Type B pancreatic cell (in vitro differentiated cells): ENCODE measurements around the gene G0S2. TPM values are rescaled to one million over a fixed set of nuclear protein-coding genes. Genes with fewer than 3 reads are reported as not detected.

Experiments
- DNase-seq: peaks from one replicate; pipeline ENCODE4 v3.0.0; 2021; ENCODE audit warnings: mixed read lengths; ENCODE audit not compliant: unreplicated experiment; ENCODE audit errors: extremely low spot score
- H3K27ac Mint-ChIP-seq: 2 replicates; pipeline ENCODE4 v1.8.0; 2021; ENCODE audit warnings: mild to moderate bottlenecking, mixed read lengths
- H3K27me3 Mint-ChIP-seq: 2 replicates; pipeline ENCODE4 v1.8.0; 2021; ENCODE audit warnings: mixed read lengths
- H3K36me3 Mint-ChIP-seq: 2 replicates; pipeline ENCODE4 v1.8.0; 2021; ENCODE audit warnings: mixed read lengths
- H3K4me1 Mint-ChIP-seq: one replicate; pipeline ENCODE4 v1.8.0; 2021; ENCODE audit warnings: mixed read lengths; ENCODE audit not compliant: unreplicated experiment
- H3K4me3 Mint-ChIP-seq: 2 replicates; pipeline ENCODE4 v1.8.0; 2021; ENCODE audit warnings: mild to moderate bottlenecking, mixed read lengths
- H3K9me3 Mint-ChIP-seq: 2 replicates; pipeline ENCODE4 v1.8.0; 2021; ENCODE audit warnings: mixed read lengths
- total RNA-seq: library from RNA; stranded (reverse); gene quantifications from 2 replicates; pipeline ENCODE4 v1.2.1, GENCODE V29; 2021; ENCODE audit warnings: low replicate concordance
- TF ChIP-seq, protein P1 (sequence below): fragments of 200-600 bp; sonication (generic); conservative IDR thresholded peaks from 2 replicates; pipeline ENCODE4 v1.5.0; 2021; ENCODE audit warnings: antibody characterized with exemption, mild to moderate bottlenecking

Gene G0S2
- total RNA-seq, 1 donor from 2014 or later = 6.4 TPM

DNA sequence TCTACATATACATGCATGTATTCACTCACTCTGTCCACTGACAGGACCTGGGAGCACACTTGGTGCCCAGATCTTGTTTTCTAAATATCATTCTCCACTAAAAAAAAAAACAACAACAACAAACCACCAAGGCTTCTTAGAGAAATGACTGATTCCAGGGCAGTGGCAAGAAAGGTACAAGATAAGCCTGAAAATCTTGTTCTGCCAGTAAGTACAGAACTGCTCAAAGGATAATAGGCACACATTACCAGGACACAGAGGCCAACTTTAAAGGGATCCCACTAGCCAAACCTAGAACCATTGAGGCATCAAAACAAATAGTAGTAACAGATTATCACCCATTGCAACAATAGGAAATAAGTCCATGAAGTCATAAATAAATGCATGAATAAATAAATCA, 40.1 kb downstream of the G0S2 start:
- Mint-ChIP-seq H3K9me3 (no peaks in the 10 kb centered on the region), H3K4me1 (peaks cover 9% of the 10 kb centered on the region), H3K27me3 (no peaks in the 10 kb centered on the region), H3K27ac (peak overlapping the region; percentile 52), H3K4me3 (peak overlapping the region; percentile 57), H3K36me3 (no peaks in the 10 kb centered on the region)
- TF ChIP-seq, protein P1, sequence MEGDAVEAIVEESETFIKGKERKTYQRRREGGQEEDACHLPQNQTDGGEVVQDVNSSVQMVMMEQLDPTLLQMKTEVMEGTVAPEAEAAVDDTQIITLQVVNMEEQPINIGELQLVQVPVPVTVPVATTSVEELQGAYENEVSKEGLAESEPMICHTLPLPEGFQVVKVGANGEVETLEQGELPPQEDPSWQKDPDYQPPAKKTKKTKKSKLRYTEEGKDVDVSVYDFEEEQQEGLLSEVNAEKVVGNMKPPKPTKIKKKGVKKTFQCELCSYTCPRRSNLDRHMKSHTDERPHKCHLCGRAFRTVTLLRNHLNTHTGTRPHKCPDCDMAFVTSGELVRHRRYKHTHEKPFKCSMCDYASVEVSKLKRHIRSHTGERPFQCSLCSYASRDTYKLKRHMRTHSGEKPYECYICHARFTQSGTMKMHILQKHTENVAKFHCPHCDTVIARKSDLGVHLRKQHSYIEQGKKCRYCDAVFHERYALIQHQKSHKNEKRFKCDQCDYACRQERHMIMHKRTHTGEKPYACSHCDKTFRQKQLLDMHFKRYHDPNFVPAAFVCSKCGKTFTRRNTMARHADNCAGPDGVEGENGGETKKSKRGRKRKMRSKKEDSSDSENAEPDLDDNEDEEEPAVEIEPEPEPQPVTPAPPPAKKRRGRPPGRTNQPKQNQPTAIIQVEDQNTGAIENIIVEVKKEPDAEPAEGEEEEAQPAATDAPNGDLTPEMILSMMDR = no peak
- no peak for DNase-seq

GRCh38 chr1:209717818-209718217, 42.6 kb downstream of the G0S2 start:
- no peaks in the 10 kb centered on the region for H3K27me3 Mint-ChIP-seq

GRCh38 chr1:209720326-209720725, 45.1 kb downstream of the G0S2 start:
- Mint-ChIP-seq H3K27me3 (no peaks in the 10 kb centered on the region), H3K4me3 (no peak overlapping the region), H3K4me1 (peaks cover 18% of the 10 kb centered on the region), H3K9me3 (no peaks in the 10 kb centered on the region), H3K36me3 (no peaks in the 10 kb centered on the region), H3K27ac (no peak overlapping the region)
- TF ChIP-seq, protein P1 = no peak
- DNase-seq = no peak

More at GRCh38 chr1:209717818-209718217, 42.6 kb downstream of the G0S2 start:
- Mint-ChIP-seq H3K36me3 (no peaks in the 10 kb centered on the region), H3K4me1 (peaks cover 20% of the 10 kb centered on the region), H3K27ac (no peak overlapping the region), H3K9me3 (no peaks in the 10 kb centered on the region), H3K4me3 (no peak overlapping the region)
- DNase-seq = no peak
- TF ChIP-seq, protein P1 = no peak

DNA sequence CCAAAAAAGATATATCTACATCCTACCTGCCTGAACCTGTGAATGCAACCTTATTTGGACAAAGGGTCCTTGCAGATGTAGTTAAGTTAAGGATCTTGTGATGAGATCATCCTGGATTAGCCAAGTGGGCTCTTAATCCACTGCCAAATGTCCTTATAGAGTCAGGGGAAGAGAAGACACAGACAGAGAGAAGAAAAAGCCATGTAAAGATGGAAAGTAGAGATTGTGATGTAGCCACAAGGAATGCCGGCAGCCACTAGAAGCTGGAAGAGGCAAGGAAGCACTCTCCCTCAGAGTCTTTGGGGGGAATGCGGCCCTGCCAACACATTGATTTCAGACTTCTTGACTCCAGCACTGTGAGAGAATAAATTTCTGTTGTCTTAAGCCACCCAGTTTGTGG, 45.6 kb downstream of the G0S2 start:
- DNase-seq = no peak
- no peak overlapping the region for H3K27ac Mint-ChIP-seq
- H3K9me3 Mint-ChIP-seq = no peaks in the 10 kb centered on the region
- no peaks in the 10 kb centered on the region for H3K36me3 Mint-ChIP-seq
- H3K27me3 Mint-ChIP-seq = no peaks in the 10 kb centered on the region
- H3K4me1 Mint-ChIP-seq = peaks cover 16% of the 10 kb centered on the region
- no peak overlapping the region for H3K4me3 Mint-ChIP-seq
- TF ChIP-seq, protein P1 = no peak

DNA sequence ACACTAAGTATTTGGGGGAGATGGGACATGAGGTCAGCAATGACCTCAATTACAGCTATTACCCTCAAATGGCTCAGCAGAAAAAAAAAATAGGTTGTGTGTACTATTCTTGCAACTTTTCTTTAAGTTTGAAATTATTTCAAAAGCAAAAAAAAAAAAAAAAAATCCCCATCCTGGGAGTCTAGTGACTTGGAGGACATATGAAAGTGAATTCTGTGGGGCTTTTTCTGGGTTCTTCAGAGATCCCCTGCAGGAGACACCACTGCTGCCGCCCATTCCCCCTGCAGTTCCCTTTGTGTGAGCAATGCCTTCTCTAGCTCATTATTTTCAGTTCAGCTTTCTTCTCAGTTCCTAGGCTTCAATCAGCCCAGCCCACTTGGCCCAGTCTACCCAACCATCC, 46.1 kb downstream of the G0S2 start:
- TF ChIP-seq, protein P1 = no peak
- H3K27me3 Mint-ChIP-seq = no peaks in the 10 kb centered on the region
- H3K4me1 Mint-ChIP-seq = peaks cover 16% of the 10 kb centered on the region
- no peak overlapping the region for H3K4me3 Mint-ChIP-seq
- H3K36me3 Mint-ChIP-seq = no peaks in the 10 kb centered on the region
- no peak overlapping the region for H3K27ac Mint-ChIP-seq
- DNase-seq = no peak
- no peaks in the 10 kb centered on the region for H3K9me3 Mint-ChIP-seq

GRCh38 chr1:209723265-209723664, 48.1 kb downstream of the G0S2 start:
- no peak for DNase-seq
- Mint-ChIP-seq H3K4me1 (peaks cover 16% of the 10 kb centered on the region), H3K27me3 (no peaks in the 10 kb centered on the region), H3K4me3 (no peak overlapping the region), H3K27ac (no peak overlapping the region), H3K36me3 (no peaks in the 10 kb centered on the region), H3K9me3 (no peaks in the 10 kb centered on the region)
- TF ChIP-seq, protein P1 = no peak
